ENCODE data around the gene ASB2.

The ASB2 gene

GRCh38 chr14:93945070-93945399, 31.3 kb downstream of the ASB2 start:
- no peak for DNase-seq

GRCh38 chr14:93944348-93945069, 31.9 kb downstream of the ASB2 start:
- no peak for DNase-seq

DNA sequence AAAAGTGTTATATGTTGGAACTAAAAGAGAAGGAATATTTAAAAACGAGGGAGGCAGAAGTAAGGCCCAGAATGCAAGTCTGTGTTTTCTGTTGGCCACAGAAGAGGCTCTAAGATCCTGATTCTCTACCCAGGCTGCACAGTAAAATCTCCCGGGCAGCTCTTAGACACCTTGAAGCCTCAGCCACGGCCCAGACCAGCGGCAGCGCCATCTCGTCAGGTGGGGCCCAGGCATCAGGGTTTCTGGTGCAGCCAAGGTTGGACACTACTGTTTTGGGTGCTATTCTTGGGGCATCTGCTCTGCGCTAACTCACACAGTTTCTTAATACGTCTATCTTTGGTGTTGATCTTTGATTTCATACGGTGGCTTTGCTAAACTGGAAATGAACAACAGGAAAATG, 32.4 kb downstream of the ASB2 start:
- no peak for DNase-seq

GRCh38 chr14:93943052-93943451, 33.3 kb downstream of the ASB2 start:
- DNase-seq: no peak

DNA sequence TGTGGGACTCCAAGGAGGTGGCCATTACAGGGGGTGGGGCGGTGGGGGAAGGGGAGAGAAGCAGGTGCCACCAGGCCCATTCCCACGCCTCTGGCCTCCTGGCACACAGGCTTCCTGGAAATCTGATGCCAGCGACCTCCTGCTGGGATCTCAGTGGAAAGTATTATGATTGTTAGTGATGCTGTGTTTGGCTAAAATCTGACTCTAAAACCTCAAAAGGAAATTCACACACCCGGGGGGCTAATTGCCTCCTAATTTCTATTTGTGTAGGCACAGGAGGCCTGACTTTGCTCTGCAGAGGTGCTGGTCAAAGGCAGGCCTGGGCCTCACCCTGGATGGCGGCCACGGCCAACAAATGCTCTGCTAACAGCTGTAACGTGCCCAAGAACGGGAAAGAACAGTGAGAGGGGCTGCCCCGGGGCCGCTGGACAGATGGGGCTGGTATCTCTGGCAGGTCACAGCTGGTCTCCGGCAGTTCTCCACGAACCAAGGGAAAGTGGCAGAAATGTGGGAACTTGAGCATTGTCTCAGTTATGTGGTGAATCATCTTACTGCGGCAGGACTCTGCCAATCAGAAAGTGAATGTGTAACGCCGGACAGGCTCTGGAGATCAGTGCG, 35.0 kb downstream of the ASB2 start:
- DNase-seq: no peak

- DNase-seq: no peak
Measured at GRCh38 chr14:93940437-93940836, 35.9 kb downstream of the ASB2 start.

- peak; percentile 76 for DNase-seq
Measured at GRCh38 chr14:93939304-93940229, 36.8 kb downstream of the ASB2 start.

- no peak for DNase-seq
Measured at GRCh38 chr14:93938751-93939303, 37.5 kb downstream of the ASB2 start.

DNA sequence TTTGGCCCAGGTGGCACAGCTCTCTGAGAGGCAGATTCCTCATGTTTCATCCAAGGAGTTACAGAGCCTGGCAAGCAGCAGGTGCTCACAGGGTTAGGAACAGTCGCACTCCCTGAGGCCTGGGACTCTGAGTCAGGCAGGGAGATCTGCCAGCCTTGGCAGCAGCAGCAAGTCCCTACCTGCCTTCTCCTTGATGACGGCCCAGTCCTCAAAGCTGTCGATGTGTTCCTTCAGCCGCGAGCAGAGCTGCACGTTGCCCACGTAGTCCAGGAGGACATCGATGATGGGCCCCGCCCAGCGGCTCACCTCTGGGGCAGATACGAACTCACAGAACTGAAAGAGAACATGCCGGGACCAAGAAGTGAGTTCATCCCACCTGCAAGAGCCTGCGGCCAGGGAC, 38.9 kb downstream of the ASB2 start:
- no peak for DNase-seq

DNA sequence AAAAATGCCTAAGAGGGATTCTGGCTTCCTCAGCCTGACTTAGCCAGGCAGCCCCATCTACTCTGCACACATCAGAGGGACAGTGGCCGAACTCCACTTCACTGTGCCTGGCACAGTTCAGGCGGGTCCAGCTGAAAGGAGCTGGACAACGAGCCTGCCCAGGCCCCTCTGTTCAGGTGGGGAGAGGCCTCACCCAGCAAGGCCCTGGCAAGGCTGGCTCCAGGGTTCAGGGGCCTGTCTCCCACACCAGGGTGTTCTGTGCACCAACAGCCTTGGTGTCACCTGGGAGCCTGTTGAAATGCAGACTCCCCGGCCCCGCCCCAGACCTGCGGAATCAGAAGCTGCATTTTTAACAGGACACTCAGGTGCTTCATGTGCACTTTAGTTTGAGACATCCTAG, 39.4 kb downstream of the ASB2 start:
- no peak for DNase-seq

GRCh38 chr14:93936245-93936644, 40.1 kb downstream of the ASB2 start:
- DNase-seq: peak; percentile 57

DNA sequence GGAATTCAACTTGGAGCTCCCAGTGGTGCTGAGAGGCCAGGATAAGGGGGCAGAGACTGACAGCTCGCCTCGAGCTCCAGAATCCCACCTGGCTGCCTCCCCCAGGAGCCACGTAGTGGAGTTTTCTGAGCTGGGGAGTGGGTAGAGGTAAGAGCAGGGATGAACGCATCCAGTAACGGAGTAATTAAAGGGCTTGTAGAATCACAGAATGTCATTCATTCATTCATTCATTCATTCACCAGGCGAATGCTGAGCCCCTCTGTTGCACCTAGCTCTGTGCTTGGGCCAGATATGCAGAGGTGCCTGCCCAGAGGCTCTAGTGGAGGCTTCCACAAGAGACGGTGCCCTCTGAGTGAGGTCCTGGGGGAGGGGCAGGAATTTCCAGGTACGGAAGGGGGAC, 41.2 kb downstream of the ASB2 start:
- DNase-seq: no peak

DNA sequence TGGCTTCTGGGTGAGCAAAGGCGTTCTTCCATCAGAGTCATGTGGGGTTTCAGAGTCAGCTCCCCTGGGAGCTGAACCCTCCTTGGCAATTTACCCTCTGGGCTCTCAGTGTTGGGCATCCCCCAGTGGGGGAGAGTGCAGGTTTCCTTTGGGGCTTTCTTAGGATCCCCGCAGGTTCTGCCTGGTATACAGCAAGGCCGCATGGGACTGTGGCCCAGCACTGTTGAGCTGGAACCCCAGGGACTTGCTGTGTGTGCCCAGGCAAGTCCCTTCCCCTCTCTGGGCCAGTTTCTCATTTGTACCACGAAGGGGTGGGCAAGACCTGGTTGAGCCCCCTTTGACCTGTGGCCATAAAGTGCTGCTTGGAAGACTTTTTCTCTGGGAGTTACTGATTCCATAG, 43.7 kb downstream of the ASB2 start:
- no peak for DNase-seq

- no peak for DNase-seq
Measured at GRCh38 chr14:93930989-93931307, 45.4 kb downstream of the ASB2 start.

- DNase-seq: no peak
Measured at GRCh38 chr14:93930296-93930988, 45.9 kb downstream of the ASB2 start.

- no peak for DNase-seq
Measured at GRCh38 chr14:93929657-93930056, 46.7 kb downstream of the ASB2 start.

DNA sequence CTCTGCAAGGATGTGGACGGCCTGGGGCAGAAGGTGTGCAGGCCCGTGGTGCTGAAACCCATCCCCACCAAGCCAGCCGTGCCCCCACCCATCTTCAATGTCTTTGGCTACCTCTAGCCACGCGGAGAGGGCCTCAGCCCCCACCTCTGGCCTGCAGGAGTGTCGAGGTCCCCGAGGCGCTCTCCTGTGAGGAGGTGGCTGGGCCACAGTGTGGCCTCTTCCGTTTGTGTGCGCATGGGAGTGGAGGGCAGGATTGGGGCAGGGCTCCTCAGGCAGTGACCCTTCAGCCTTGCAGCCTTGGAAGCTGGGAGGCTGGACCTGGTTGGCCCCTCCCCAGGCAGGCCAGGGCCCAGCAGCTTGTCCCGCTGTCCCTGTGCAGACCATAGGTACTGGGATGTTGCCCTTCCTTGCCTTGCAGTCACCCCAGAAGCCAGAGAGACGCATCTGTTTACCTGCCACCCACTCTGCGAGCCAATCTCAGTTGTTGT, 47.3 kb downstream of the ASB2 start:
- DNase-seq: no peak

- no peak for DNase-seq
Measured at GRCh38 chr14:93928184-93929047, 48.0 kb downstream of the ASB2 start.

DNA sequence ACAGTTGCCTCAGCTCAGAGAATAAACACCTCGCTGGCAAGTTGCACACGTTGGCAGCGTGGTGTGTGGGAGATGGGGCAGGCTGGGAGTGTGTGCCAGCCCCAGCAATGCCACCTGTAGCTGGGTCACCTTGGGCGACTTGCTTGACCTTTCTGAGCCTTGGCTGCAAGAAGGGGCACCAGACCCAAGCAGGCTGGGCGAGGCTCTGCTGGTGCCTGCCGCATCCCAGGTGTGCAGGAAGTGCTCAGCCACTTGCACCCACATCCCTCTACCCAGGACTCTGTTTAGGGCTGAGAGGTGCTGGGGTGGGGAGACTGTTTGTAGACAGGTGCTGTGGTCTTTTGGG, 48.6 kb downstream of the ASB2 start:
- DNase-seq: no peak

DNA sequence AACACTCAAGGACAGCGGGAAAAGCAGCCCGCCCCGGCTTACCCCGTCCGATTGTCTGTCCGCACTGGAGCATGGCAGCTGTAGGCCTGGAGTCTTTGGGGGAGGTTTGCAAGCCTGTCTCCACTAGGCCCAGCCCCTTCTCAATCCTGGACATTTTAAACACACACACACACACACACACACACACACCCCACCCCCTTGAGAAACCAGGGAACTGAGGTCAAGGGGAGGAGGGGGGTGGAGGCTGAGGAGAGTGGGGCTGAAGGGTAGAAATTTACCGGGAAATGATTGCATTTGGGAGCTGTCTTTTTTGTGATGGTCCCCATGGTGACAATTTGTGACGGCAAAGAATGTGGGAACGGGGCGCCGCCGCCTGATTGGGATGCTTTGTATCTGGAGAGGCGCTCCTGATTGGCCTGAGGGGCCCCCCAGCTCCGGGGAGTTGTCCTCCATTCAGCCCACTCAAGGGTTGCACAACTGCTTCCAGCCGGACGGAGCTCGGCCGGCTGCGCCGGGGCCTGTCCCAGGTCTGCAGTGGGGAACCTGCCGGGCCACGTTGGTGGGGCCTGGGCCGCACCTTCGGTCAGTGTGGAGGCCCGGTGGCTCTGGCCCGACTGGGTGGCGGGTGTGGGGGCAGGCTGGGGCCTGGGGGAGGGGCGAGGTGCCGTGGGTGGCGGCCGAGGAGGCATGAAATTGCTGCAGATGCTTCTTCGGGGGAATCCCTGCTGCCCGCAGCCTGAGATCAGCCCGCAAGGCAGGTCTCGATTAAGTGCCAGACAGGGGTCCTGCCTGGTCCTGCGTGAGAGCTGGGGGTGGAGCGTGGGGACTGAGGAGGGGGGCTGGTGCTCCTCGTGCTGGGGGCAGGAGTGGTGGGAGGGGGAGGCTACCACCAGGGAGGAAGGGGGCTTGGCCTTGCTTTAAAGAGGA, 49.2 kb downstream of the ASB2 start, which contains the start of gene FAM181A:
TSS of gene FAM181A (plus strand) at position 472 of the 927 bp plus-strand sequence. CDS start 942 bp downstream, outside the sequence.
- no peak for DNase-seq
